ENCODE data around the gene ADAMTS16. TPM values are rescaled to one million over a fixed set of nuclear protein-coding genes. Genes with fewer than 3 reads are reported as not detected.

The ADAMTS16 gene
- total RNA-seq, 1 experiment from 2014 or later: 30.1 TPM

DNA sequence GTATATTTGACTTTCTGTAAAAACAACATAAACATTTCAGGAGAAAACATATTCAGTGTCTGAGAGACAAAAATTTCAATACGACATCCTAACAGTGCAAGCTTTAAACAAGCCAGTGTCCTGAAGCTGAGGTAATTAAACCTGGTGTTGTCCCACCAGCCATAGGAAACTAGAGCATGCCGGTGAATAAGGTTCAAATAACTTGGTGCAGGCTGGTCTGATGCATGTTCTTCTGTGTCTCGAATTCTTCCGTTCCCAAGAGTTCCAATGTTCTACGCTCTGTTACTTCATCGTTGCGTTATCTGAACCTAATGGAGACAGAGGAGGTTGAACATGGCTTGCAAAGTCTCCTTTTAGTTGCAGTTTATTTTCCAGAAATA, 48.9 kb downstream of the ADAMTS16 start:
- no peak for DNase-seq (ENCODE audit: low spot score)
- Mint-ChIP-seq H3K4me3 (no peak overlapping the region), H3K9me3 (no peaks in the 10 kb centered on the region), H3K27me3 (ENCODE audit: low read depth) (no peaks in the 10 kb centered on the region), H3K27ac (peak overlapping the region; percentile 11; the same call in 1 of the 2 replicates), H3K36me3 (peaks cover 72% of the 10 kb centered on the region), H3K4me1 (peaks cover 50% of the 10 kb centered on the region)
- no peak for ATAC-seq
- CTCF ChIA-PET: no interaction called here
- POLR2A ChIA-PET: no interaction called here
- TF ChIP-seq KAT7 (CRISPR knock-in tag; IDR thresholded peaks at IDR 0.05; ENCODE audit: borderline replicate concordance) (no peak), SMAD3 (CRISPR knock-in tag; IDR thresholded peaks at IDR 0.05; ENCODE audit: borderline replicate concordance) (no peak), ZNF263 (CRISPR knock-in tag; IDR thresholded peaks at IDR 0.05; ENCODE audit: low read depth) (no peak), JUN (CRISPR knock-in tag; IDR thresholded peaks at IDR 0.05) (no peak), TEAD4 (CRISPR knock-in tag; IDR thresholded peaks at IDR 0.05) (no peak), NFATC4 (CRISPR knock-in tag; IDR thresholded peaks at IDR 0.05) (no peak), FOXK1 (CRISPR knock-in tag; IDR thresholded peaks at IDR 0.05) (no peak)
- TF ChIP-seq, protein P1, sequence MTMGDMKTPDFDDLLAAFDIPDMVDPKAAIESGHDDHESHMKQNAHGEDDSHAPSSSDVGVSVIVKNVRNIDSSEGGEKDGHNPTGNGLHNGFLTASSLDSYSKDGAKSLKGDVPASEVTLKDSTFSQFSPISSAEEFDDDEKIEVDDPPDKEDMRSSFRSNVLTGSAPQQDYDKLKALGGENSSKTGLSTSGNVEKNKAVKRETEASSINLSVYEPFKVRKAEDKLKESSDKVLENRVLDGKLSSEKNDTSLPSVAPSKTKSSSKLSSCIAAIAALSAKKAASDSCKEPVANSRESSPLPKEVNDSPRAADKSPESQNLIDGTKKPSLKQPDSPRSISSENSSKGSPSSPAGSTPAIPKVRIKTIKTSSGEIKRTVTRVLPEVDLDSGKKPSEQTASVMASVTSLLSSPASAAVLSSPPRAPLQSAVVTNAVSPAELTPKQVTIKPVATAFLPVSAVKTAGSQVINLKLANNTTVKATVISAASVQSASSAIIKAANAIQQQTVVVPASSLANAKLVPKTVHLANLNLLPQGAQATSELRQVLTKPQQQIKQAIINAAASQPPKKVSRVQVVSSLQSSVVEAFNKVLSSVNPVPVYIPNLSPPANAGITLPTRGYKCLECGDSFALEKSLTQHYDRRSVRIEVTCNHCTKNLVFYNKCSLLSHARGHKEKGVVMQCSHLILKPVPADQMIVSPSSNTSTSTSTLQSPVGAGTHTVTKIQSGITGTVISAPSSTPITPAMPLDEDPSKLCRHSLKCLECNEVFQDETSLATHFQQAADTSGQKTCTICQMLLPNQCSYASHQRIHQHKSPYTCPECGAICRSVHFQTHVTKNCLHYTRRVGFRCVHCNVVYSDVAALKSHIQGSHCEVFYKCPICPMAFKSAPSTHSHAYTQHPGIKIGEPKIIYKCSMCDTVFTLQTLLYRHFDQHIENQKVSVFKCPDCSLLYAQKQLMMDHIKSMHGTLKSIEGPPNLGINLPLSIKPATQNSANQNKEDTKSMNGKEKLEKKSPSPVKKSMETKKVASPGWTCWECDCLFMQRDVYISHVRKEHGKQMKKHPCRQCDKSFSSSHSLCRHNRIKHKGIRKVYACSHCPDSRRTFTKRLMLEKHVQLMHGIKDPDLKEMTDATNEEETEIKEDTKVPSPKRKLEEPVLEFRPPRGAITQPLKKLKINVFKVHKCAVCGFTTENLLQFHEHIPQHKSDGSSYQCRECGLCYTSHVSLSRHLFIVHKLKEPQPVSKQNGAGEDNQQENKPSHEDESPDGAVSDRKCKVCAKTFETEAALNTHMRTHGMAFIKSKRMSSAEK (CRISPR knock-in tag; IDR thresholded peaks at IDR 0.05; ENCODE audit: borderline replicate concordance): no peak
- TF ChIP-seq, protein P2, sequence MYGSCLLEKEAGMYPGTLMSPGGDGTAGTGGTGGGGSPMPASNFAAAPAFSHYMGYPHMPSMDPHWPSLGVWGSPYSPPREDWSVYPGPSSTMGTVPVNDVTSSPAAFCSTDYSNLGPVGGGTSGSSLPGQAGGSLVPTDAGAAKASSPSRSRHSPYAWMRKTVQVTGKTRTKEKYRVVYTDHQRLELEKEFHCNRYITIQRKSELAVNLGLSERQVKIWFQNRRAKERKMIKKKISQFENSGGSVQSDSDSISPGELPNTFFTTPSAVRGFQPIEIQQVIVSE (CRISPR knock-in tag; IDR thresholded peaks at IDR 0.05; ENCODE audit: borderline replicate concordance): no peak
- TF ChIP-seq, protein P3, sequence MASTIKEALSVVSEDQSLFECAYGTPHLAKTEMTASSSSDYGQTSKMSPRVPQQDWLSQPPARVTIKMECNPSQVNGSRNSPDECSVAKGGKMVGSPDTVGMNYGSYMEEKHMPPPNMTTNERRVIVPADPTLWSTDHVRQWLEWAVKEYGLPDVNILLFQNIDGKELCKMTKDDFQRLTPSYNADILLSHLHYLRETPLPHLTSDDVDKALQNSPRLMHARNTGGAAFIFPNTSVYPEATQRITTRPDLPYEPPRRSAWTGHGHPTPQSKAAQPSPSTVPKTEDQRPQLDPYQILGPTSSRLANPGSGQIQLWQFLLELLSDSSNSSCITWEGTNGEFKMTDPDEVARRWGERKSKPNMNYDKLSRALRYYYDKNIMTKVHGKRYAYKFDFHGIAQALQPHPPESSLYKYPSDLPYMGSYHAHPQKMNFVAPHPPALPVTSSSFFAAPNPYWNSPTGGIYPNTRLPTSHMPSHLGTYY (CRISPR knock-in tag; IDR thresholded peaks at IDR 0.05): no peak
- TF ChIP-seq, protein P4, sequence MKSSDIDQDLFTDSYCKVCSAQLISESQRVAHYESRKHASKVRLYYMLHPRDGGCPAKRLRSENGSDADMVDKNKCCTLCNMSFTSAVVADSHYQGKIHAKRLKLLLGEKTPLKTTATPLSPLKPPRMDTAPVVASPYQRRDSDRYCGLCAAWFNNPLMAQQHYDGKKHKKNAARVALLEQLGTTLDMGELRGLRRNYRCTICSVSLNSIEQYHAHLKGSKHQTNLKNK (CRISPR knock-in tag; IDR thresholded peaks at IDR 0.05): no peak
- TF ChIP-seq, protein P5, sequence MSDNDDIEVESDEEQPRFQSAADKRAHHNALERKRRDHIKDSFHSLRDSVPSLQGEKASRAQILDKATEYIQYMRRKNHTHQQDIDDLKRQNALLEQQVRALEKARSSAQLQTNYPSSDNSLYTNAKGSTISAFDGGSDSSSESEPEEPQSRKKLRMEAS (CRISPR knock-in tag; IDR thresholded peaks at IDR 0.05): no peak
- TF ChIP-seq, protein P6, sequence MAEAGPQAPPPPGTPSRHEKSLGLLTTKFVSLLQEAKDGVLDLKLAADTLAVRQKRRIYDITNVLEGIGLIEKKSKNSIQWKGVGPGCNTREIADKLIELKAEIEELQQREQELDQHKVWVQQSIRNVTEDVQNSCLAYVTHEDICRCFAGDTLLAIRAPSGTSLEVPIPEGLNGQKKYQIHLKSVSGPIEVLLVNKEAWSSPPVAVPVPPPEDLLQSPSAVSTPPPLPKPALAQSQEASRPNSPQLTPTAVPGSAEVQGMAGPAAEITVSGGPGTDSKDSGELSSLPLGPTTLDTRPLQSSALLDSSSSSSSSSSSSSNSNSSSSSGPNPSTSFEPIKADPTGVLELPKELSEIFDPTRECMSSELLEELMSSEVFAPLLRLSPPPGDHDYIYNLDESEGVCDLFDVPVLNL (CRISPR knock-in tag; IDR thresholded peaks at IDR 0.05; ENCODE audit: borderline replicate concordance, low read depth): no peak
- TF ChIP-seq, protein P7, sequence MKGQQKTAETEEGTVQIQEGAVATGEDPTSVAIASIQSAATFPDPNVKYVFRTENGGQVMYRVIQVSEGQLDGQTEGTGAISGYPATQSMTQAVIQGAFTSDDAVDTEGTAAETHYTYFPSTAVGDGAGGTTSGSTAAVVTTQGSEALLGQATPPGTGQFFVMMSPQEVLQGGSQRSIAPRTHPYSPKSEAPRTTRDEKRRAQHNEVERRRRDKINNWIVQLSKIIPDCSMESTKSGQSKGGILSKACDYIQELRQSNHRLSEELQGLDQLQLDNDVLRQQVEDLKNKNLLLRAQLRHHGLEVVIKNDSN (CRISPR knock-in tag; IDR thresholded peaks at IDR 0.05): no peak
- TF ChIP-seq, protein P8, sequence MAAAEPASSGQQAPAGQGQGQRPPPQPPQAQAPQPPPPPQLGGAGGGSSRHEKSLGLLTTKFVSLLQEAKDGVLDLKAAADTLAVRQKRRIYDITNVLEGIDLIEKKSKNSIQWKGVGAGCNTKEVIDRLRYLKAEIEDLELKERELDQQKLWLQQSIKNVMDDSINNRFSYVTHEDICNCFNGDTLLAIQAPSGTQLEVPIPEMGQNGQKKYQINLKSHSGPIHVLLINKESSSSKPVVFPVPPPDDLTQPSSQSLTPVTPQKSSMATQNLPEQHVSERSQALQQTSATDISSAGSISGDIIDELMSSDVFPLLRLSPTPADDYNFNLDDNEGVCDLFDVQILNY (CRISPR knock-in tag; IDR thresholded peaks at IDR 0.05): no peak

DNA sequence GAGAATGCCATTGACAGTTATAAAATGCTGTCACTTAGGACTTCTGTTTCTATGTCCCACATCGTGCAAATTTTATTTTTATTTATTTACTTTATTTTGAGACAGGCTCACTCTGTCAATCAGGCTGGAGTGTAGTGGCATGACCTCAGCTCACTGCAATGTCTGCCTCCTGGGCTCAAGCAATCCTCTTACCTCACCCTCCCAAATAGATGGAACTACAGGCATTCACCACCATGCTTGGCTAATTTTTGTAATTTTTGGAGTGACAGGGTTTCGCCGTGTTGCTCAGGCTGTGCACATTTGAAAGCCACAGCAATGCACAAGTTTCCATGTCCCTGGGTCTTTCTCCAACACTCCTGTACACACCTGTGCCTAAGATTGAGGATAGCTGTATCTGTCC, 51.8 kb downstream of the ADAMTS16 start:
- ATAC-seq: no peak
- DNase-seq (ENCODE audit: low spot score): no peak
- peaks cover 29% of the 10 kb centered on the region for H3K4me1 Mint-ChIP-seq
- ChIA-PET POLR2A (no interaction called here), CTCF (interaction anchor here (1.6 kb wide), 1 partner anchor 101 kb away, joined by 4 read pairs; no protein-coding TSS in a partner anchor)
- no peaks in the 10 kb centered on the region for H3K27me3 Mint-ChIP-seq (ENCODE audit: low read depth)
- H3K36me3 Mint-ChIP-seq: peaks cover 68% of the 10 kb centered on the region
- no peaks in the 10 kb centered on the region; the same call in 1 of the 2 replicates for H3K9me3 Mint-ChIP-seq
- no peak overlapping the region; the same call in 1 of the 2 replicates for H3K27ac Mint-ChIP-seq
- no peak overlapping the region for H3K4me3 Mint-ChIP-seq
- no peak for TF ChIP-seq RORB (CRISPR knock-in tag; IDR thresholded peaks at IDR 0.05)
- TF ChIP-seq, protein P9, sequence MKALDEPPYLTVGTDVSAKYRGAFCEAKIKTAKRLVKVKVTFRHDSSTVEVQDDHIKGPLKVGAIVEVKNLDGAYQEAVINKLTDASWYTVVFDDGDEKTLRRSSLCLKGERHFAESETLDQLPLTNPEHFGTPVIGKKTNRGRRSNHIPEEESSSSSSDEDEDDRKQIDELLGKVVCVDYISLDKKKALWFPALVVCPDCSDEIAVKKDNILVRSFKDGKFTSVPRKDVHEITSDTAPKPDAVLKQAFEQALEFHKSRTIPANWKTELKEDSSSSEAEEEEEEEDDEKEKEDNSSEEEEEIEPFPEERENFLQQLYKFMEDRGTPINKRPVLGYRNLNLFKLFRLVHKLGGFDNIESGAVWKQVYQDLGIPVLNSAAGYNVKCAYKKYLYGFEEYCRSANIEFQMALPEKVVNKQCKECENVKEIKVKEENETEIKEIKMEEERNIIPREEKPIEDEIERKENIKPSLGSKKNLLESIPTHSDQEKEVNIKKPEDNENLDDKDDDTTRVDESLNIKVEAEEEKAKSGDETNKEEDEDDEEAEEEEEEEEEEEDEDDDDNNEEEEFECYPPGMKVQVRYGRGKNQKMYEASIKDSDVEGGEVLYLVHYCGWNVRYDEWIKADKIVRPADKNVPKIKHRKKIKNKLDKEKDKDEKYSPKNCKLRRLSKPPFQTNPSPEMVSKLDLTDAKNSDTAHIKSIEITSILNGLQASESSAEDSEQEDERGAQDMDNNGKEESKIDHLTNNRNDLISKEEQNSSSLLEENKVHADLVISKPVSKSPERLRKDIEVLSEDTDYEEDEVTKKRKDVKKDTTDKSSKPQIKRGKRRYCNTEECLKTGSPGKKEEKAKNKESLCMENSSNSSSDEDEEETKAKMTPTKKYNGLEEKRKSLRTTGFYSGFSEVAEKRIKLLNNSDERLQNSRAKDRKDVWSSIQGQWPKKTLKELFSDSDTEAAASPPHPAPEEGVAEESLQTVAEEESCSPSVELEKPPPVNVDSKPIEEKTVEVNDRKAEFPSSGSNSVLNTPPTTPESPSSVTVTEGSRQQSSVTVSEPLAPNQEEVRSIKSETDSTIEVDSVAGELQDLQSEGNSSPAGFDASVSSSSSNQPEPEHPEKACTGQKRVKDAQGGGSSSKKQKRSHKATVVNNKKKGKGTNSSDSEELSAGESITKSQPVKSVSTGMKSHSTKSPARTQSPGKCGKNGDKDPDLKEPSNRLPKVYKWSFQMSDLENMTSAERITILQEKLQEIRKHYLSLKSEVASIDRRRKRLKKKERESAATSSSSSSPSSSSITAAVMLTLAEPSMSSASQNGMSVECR (CRISPR knock-in tag; IDR thresholded peaks at IDR 0.05; ENCODE audit: borderline replicate concordance): no peak
- TF ChIP-seq NR3C1 (CRISPR knock-in tag; conservative IDR thresholded peaks at IDR 0.05; ENCODE audit: low read depth): no peak

All from WTC11 (cell line).